T-helper 22 cell (primary cell): Measurements from ENCODE around the gene MGLL.

Experiments used
- DNase-seq: peaks from one replicate; pipeline ENCODE4 v3.0.0-alpha.2; 2020; ENCODE audit warnings: low read depth

MGLL gene

DNA sequence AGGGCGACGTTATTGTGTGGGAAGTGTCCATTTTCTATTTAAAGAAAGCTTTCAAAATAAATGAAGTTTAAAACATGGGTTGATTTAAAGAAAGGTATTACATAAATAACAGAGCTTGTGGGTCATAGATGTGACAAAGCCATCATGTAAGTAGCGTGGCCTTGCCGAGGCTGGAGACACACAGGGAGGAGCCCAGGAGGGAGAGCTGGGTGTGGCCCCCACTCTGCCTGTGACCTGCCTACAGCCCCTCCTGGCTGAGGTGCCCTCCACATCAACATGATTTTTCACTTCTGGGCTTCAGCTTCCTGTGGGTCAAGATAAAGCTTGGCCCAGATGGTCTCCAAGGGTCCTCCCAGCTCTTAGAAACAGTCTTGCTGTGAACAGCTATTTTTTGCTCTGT, 12.5 kb upstream of the MGLL start:
- DNase-seq: no peak

DNA sequence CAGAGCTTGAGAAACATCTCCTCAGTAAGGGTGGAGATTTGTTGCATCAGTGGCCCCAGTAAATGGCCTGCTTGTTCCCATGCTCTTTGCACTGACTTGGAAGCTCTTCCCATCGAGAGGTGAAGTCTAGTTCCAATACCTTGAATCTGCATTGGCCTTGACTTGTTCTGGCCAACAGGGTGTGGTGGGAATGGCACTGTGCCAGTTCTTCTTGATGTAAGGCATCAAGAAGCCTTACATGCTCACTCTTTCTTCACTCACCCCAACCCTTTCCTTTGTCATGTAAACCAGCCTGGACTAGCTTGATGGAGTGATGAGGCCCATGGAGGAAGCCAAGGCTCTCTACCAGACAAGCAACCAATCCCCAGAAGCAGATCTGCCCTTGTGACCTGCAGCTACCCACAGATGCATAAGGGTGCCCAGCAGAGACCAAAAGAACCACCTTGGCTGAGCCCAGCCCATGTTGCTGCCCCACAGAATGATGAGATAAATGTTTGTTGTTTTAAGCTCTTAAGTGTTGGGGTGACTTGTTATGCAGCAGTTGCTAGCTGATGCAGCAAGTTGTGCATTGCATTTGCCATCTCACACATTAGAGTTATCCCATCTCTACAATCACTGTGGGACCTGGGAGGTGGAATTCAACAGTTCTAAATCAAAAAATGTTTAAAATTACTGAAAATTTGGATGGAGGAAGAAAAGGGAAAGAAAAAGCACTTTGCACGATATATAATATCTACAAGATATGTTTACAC, 11.1 kb upstream of the MGLL start:
- DNase-seq: no peak

DNA sequence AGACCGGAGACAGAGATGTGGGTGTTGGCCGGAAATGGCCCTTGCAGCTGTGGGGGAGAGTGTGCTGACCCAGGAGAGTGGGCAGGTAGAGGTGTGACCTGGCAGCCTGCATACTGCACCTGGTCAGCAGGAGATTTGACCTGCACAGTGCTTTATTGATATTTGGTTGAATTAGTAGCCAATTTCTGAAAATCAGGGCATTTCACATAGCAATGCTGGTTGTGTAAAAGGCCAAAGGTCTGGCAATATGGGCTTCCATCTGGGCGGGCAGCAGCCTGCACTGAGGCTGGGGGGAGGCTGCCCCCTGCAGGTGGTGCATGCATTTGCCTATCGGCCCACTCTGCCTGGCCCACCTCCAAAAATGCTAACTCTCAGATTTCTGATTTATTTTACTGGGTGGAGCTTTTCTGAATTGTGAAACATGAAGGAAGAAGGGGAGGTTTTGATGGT, 9.4 kb upstream of the MGLL start:
- DNase-seq: no peak

DNA sequence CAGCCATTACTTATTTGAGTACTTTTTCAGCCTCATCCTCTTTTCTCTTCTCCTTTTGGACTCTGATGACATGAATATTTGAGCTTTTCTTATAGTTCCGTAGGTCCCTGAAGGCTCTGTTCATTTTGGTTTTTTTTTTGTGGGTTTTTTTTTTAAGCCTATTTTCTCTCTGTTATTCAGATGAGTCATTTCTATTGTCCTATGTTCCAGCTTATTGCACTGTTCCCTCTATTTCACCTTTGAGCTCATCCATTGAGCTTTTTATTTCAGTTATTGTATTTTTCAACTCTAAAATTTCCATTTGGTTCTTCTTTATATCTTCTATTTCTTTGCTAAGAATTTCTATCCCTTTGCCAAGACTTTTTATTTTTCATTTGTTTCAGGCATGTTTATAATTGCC, 7.2 kb upstream of the MGLL start:
- DNase-seq: no peak

DNA sequence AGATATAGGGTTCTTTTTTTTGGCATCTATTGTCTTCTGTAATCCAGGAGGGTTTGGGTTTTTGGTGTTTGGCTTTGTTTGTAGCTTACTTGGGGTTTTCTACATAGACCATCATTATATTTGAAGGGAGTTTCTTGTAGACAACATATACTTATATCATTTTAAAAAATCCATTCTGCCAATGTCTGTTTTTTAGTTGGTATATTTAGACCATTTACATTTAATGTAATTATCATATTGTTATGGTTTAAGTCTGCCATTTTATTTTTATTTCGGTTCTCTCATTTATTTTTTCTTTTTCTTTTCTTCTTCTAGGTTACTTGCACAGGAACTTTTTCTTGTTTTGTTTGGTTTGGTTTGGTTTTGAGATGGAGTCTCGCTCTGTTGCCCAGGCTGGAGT, 5.5 kb upstream of the MGLL start:
- no peak for DNase-seq

DNA sequence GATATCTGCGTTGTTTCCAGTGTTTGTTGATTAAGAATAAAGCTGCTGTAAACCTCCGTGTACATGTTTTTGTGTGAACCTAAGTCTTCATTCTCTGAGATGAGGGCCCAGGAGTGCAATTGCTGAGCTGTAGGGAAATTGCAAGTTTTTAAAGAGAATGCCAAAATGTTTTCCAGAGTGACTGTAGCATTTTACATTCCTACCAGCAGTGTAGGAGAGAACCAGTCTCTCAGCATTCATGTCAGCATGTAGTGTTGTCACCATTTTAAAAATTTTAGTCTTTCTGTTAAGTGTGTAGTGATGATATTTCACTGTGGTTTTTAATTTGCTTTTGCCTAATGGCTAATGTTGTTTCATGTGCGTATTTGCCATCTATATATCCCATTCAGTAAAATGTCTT, 3.4 kb upstream of the MGLL start:
- no peak for DNase-seq

DNA sequence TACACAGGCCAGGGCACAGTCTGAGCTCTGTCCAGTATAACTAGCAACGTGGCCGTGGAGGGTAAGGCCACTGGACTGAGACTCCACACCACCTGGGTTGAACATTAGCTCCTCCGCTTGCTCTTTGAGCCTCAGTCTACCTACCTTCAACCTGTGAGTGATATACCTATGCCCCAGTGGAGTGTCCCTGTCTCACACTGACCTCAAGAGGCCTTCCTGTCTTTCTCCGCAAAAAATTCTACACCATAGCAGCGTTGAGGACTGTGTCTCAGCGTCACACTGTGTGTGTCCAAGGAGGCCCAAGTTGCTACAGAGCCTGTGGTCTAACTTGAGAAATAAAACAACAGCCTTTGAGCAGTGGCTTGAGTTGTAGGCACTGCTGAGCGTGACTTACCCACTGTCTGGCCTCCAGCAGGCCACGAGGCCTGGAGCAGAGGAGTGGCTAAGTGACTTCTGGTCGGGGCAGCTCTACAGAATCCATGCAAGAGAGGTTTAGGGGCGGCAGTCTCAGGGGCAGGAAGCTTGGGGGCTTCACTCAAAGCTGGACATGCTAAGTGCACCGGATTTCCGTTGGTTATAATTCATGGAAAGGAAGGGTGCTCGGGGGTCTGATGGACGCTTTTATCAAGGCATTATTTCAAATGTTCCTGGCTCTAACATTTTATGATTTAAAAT, 2.0 kb upstream of the MGLL start:
- no peak for DNase-seq

DNA sequence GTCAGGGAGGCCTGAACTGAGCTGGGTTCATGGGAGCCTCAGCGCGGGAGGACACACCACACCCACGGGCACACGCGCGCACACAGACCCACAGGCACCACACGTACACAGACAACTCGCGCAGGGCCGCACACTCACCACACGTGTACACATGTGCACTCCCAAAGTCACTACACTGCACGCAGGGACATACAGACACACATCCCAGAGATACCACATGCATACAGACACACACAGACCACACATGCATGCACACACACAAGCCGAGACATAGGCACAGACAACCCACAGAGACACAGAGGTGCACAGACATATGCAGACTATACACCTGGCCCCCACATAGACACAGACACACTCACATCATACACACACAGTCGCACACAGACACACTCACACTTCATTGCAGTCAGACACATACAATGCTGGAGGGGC, 1.1 kb upstream of the MGLL start:
- no peak for DNase-seq

DNA sequence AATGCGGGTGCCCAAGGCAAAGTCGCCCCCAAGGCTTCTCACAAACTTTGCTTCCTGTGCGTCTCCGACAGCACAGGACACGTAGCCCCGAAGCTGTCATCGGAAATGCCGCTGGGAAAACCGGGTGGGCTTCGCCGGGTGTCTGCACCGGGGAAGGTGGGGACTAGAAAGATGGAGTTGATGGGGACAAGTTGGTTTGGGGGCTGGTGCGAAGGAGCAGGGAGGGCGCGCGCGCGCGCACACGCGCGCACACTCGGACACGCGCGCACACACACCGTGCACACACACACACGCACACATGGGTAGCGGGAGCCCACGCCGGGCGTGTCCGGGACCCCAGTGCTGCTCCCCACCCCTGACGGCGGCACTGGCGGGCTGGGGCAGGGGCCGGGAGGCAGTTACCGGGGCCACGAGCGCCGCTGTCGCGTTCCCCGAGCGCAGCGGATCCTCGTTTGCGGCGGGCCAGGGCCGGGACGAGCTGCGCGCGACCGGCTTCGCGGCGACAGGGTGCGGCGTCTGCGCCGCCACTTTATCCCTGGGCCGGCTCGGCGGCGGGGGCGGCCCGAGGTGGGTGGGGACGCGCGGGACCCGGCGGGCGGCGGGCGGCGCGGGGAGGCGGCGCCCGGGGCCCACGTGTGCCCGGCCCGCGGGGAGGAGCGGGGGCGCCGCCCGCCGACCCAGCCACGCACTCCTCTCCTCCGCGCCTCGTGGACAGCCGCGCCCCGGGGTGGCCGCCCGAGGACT, 539 bp upstream of the MGLL start:
- DNase-seq: no peak

DNA sequence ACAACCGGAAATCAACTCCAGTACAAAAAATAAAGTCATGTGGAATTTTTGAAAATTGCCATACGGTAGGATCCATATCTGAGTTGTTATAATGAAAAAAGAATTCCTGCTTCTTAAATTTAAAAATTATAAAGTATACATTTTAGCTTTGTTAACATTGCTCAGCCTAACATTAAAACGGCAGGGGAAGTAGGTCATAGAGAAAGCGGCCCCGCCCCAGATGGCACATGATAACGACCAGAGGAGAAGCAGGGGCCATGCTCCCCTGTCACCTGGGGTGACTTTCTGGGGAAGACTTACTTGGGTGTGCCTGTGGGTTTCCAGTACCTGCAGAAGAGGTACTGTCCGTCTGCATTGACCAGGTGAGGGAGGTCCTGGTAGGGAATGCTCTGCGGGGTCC, 921 bp downstream of the MGLL start:
- no peak for DNase-seq

DNA sequence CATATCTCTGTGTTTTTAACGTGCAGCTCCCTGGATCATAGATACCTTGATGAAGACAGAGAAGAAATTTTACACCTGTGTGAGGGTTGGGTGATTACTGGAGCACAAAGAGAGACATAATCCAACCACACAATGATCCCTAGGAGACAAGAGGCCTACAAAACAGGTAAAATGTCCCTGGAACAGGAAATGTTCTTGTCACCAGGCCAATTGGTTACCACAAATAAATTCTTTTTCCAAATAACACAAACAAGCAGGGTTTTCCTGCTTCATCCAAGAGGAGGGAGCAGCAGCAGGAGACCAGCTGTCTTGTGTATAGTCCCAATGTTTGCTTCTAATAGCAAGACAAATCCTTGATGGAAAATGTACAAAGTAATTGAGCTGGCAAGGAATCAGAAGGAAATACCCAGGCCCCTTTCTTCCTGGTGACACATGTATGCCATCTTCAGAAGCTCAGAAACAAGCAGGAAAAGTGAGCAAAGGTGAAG, 1.4 kb downstream of the MGLL start:
- DNase-seq: no peak

DNA sequence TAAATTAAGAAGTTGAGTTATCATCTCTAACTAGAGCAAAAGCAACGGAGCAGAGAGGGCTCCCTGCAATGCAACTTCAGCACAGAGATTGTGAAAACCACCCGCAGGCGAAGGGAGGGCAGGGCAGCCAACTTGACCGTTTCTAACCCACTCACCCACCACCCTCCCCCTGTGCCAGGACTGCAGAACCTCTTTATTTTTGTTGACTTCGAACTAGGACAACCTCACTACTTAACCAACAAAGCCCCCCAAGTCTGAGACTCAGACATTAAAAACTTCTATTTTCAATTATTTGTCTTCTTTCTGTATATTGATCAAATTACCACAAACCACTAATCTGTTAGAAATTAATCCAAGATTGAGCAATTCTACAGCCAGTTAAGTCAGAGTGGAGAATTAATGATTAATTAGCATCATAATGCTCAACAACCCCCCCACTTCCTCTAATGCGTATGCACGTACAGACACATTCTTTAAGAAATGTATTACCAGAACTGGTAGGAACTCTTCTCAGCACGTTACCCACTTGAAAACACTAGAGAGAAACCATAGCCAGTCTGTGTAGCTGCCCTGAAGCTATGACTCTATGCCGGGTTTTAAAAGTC, 2.0 kb downstream of the MGLL start:
- DNase-seq: no peak

DNA sequence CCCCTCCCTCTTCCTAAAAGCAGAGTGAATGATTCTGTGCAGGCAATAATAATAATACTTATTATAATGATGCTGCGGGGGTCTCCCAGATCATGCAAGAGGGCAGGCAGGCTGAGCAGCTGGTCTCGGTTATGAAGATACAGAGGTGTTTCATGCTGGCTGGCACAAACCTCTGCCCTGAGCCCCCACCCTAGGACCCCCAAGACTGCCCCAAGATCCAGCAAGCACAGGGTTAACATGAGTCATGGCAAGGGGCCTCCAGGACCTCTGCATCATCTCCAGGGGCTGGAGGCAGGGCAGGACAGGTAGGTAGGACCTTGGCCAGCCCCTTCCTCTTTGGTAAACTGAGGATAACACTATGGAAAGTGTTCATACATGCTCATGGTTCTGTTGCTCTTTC, 2.7 kb downstream of the MGLL start:
- DNase-seq: no peak

DNA sequence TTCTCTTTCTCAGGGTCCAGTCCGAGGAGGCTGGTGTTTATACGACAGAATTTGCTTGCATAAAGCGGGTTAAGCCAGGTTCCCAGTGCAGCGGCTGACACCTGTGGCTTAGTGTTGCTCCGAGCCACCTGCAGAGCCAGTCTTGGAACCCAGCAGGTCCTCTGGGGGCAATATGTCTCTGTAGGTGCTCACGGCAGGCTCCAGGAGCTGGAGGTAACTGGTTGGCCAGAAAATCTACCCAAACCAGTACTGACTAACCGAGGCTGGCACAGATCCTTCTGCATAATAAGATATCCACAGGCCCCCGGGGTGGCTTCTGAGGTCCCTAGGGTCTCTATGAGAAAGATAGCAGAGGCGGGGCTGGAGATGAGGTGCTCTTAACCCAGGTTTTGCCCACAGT, 3.2 kb downstream of the MGLL start:
- DNase-seq: no peak

DNA sequence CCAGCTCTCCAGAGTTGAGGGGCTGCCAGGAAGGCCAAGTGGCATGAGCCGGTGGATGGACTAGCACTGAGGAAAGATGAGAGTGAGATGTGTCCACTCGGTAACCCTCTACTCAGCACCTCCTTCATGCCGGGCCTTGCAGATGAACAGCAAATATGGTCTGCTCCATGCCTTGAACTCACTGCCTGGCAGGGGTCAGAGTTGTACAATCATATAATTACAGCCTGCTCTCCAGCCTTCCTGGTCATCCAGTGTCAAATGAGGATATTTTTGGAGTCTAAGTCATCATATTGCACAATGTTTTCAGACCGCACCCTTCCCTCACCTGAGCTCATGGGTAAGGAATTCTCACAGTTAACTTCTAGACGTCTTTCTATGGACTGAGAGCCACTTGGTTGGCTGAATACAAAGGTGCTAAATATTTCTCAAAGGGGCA, 4.9 kb downstream of the MGLL start:
- DNase-seq: no peak

DNA sequence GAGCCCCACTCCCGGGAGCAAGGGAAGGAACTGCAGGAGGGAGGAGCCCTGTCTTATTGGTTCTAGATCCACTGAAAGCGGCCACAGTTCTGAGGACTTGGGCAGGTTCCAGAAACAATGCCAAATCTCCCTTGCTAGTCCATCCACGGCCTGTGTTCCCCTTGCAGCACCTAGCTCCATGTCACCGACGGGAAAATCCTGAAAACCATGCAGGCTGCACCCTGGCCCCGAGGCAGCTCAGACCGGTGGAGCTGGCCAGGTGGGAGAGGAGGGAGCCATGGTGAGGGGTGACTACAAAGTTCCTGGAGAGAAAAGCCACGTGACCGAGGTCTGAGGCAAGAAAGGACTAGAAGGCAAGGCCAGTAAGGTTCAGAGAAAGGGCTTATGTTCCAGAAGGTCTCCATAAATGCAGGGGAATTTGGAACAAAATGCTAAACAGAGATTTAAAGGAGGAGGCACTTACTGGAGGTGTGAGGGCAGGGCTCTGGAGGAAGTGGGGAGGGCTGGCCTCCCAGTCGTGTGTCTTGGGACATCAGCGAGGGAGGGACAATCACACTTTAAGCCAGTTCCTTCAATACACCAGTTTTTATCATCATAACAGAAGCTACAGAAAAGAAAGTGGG, 5.4 kb downstream of the MGLL start:
- no peak for DNase-seq

DNA sequence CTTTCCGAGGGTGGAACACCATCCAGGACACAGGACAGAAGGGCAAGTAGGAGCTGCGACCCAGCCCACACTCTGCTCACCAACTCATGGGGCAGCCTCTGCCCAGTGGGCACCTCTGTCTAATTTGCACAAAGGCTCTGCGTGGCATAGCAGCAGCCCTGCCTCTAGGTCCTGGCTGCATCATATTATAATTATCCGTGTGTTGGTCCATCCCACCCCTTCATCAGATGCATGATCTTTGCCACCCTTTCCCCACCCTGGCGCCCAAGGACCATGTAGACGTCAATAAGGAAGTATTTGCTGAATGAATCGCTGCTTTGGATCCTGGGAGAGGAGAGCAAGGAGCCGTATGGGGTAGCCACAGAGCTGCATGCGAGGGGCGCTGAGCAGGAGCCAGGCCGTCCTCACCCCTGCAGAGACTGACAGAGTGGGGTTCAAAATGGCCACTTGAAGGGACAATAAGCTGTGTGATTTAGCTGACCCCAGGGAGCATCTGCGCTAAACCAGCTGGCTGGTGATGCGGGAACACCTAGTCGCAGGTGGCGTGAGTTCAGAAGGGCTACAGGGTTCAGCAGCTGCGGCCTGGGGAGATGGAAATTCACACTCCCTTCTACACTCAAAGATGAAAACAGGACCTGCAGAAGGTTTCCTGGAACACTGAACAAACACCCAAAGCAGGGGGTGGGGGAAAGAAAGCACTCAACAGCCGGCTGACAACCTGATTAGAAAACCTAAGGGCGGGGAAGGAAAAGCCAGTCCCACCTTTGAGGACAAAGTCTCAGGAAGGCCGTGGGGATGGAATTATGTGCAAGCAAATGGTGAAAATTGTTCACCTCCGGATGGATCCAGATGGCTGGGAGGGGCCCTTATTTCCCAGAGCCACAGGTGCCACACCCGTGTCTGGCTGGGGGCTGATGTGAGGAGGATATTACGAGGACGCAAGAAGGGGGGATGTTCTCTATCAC, 6.4 kb downstream of the MGLL start:
- DNase-seq: no peak

DNA sequence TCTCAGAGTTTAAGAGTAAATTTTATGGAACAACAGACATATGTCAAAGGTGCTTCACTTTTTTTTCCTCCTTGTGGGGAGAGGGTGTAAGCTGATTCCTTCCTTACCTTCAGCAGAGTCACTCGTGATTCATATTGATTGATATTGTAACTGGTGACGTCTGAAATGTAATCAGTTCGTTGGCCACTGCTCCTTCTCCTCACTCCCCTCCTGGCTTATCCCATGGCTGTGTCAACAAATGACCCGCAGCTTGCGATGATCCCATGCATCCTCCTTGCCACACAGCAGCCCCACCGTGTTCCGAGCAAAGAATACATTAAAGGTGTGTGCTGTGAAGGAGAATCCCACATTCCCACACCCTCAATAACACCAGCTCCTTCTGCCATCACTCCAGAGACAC, 7.3 kb downstream of the MGLL start:
- DNase-seq: no peak

DNA sequence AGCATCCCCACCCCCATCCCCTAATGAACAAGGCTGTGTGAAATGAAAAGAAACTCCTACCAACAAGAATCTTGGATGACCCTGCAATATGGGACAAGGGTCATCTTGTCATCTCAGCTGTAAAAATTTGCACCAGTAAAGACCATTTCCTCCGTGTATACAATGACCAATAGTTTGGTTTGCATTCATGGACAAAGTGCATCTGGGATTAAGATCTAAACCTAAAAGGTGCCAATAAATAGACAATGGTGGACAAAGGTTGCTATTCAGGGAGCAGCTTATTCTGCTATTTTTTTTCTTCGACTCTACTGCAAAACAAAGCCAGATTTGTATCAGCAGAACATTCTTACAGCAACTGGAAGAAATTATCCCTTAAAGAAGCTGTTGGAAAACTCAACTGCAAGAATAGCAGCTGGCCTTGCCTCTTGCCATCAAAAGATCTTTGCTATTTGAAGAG, 8.0 kb downstream of the MGLL start:
- no peak for DNase-seq

DNA sequence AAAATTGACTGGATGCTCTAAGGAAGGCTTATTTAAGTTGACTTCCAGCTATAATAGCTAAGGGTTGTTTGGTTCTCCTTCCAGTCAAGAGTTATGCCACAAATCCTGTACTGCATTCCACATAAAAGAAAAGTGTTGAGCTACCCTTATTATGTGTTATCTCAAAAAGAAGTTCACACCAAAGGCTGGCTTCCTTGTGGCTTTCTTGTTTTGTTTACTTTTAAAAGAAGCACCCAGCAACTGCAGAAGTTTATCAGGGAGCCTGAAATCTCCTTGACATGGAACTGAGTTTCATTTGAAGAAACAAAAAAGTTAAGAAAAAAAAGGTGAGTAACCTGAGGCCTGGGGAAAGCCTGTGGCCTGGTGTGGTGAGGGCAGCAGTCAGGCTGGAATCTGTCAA, 10.2 kb downstream of the MGLL start:
- DNase-seq: no peak

DNA sequence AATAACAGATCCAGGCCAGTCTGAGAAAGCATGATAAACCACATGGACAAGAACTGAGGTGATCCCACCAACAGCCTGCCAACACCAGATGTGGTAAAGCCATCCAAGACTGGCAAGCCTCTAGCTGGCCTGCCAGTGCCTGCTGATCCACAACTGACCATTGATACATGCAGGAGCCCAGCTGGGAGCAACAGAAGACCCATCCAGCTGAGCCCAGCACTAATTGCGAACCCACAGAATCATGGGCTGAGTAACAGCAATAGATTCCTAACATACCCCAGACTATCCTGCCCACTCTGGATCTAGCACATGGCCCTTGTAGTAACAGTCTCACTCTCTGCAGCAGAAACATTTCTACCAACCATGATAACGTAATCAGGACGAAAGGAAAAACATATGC, 10.6 kb downstream of the MGLL start:
- DNase-seq: no peak
